ENCODE results near the gene GRAP. TPM values are rescaled to one million over a fixed set of nuclear protein-coding genes. Genes with fewer than 3 reads are reported as not detected.
"Not testable (repeated sequence)": the region's sequence is repeated elsewhere in the genome, so short reads cannot be mapped to it uniquely, and the experiment has no call there.

GRAP gene
- total RNA-seq, 1 experiment from 2014 or later: not detected

GRCh38 chr17:19029740-19030139 lies 17.0 kb downstream of the GRAP start:
- H3K4me1 Mint-ChIP-seq (ENCODE audit: low read depth, unreplicated experiment); intact Hi-C loops (cut with micrococcal nuclease; ENCODE audit: unreplicated experiment); H3K36me3 Mint-ChIP-seq (ENCODE audit: insufficient read depth, unreplicated experiment); H3K27ac Mint-ChIP-seq (ENCODE audit: unreplicated experiment); BruUV-seq (replicated peaks); H3K27me3 Mint-ChIP-seq (ENCODE audit: unreplicated experiment); H3K9me3 Mint-ChIP-seq (ENCODE audit: low read depth, unreplicated experiment); DNase-seq; CTCF ChIA-PET; H3K4me3 Mint-ChIP-seq (ENCODE audit: low read depth, unreplicated experiment): not testable (repeated sequence)

DNA sequence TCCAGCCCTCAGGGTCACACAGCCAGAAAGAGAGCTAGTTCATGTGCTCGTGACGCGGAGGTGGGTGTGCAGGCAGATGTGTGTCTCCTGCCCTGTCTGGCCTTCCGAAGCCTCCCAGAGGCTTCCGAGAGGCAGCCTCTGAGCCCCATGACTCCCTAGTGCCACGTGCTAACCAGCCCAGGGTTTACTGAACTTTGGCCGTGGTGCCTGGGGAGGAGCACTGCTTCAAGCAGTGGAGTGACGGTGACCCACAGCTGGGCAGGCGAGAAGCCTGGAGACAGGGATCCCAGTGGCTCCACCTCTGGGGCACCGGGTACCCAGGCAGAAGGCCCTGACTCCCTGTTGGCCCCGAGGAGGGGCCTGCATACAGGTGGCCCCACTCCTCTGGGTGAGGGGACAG lies 18.1 kb downstream of the GRAP start:
- CTCF ChIA-PET: not testable (repeated sequence)

DNA sequence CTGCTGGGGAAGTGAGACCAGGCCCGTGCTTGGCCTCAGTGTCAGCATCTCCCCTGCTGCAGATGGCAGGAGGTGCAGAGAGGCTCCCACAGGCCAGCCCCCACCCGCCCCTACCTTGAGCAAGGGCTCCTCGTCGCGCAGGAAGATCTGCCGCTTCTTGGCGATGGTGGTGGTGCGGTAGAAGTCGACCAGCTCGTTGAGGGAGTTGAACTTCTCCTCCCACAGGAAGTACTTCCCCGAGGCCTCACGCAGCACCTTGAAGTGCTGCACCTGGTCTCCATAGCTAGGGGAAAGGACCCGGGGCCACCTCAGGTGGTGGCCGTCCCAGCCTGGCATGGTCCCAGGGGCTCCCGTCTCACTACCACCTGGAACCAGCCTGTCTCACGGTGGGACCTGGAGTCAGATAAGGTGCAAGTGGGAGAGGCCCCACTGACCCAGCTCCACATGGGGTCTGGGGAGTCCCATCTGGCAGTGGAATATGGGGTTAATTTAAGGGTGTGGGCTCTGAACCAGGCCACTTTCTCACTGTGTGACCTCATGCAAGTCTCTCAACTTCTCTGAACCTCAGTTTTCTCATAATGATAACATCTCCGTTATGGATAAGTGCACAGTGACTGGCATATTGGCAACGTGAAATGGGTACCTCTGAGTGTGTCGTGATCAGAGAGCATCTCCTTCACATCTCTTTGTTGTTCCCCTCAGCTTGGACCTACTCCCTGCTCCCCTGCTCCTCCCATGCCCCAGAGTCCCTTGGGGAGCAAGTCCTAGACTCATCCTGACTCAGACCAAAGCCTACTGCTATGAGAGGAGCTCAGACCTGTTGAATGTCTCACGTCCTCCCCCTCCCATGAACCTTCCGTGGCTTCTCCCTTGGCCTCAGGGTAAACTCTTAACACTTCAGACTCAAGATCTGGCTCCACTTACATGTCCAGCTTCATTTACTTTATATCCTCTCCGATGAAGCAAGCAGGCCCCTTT lies 22.4 kb downstream of the GRAP start:
- CTCF ChIA-PET: no interaction called here
- no peaks in the 10 kb centered on the region for H3K4me1 Mint-ChIP-seq (ENCODE audit: low read depth, unreplicated experiment)
- no peaks in the 10 kb centered on the region for H3K9me3 Mint-ChIP-seq (ENCODE audit: low read depth, unreplicated experiment)
- no peak for DNase-seq
- H3K4me3 Mint-ChIP-seq (ENCODE audit: low read depth, unreplicated experiment): no peak overlapping the region
- no TSS peak for BruUV-seq (replicated peaks)
- H3K36me3 Mint-ChIP-seq (ENCODE audit: insufficient read depth, unreplicated experiment): no peaks in the 10 kb centered on the region
- no peaks in the 10 kb centered on the region for H3K27me3 Mint-ChIP-seq (ENCODE audit: unreplicated experiment)
- no peak for TF ChIP-seq CTCF (IDR thresholded peaks at IDR 0.05; ENCODE audit: unreplicated experiment)
- no peak overlapping the region for H3K27ac Mint-ChIP-seq (ENCODE audit: unreplicated experiment)
- intact Hi-C loops (cut with micrococcal nuclease; ENCODE audit: unreplicated experiment): no loop called here

More for the DNA sequence above, 18.1 kb downstream of the GRAP start:
- H3K36me3 Mint-ChIP-seq (ENCODE audit: insufficient read depth, unreplicated experiment); H3K9me3 Mint-ChIP-seq (ENCODE audit: low read depth, unreplicated experiment); H3K27ac Mint-ChIP-seq (ENCODE audit: unreplicated experiment); intact Hi-C loops (cut with micrococcal nuclease; ENCODE audit: unreplicated experiment); H3K27me3 Mint-ChIP-seq (ENCODE audit: unreplicated experiment); H3K4me1 Mint-ChIP-seq (ENCODE audit: low read depth, unreplicated experiment); BruUV-seq (replicated peaks); DNase-seq; H3K4me3 Mint-ChIP-seq (ENCODE audit: low read depth, unreplicated experiment): not testable (repeated sequence)

- Mint-ChIP-seq H3K9me3 (ENCODE audit: low read depth, unreplicated experiment) (no peaks in the 10 kb centered on the region), H3K36me3 (ENCODE audit: insufficient read depth, unreplicated experiment) (no peaks in the 10 kb centered on the region), H3K27ac (ENCODE audit: unreplicated experiment) (no peak overlapping the region), H3K27me3 (ENCODE audit: unreplicated experiment) (no peaks in the 10 kb centered on the region), H3K4me3 (ENCODE audit: low read depth, unreplicated experiment) (no peak overlapping the region), H3K4me1 (ENCODE audit: low read depth, unreplicated experiment) (no peaks in the 10 kb centered on the region)
- intact Hi-C loops (cut with micrococcal nuclease; ENCODE audit: unreplicated experiment): no loop called here
- CTCF ChIA-PET: no interaction called here
- BruUV-seq (replicated peaks): no TSS peak
- no peak for TF ChIP-seq CTCF (IDR thresholded peaks at IDR 0.05; ENCODE audit: unreplicated experiment)
- DNase-seq: no peak
Observed at GRCh38 chr17:19023209-19023999, 23.4 kb downstream of the GRAP start.

GRCh38 chr17:19022747-19023146 lies 24.0 kb downstream of the GRAP start:
- Mint-ChIP-seq H3K27me3 (ENCODE audit: unreplicated experiment) (no peaks in the 10 kb centered on the region), H3K27ac (ENCODE audit: unreplicated experiment) (no peak overlapping the region), H3K9me3 (ENCODE audit: low read depth, unreplicated experiment) (no peaks in the 10 kb centered on the region), H3K4me1 (ENCODE audit: low read depth, unreplicated experiment) (no peaks in the 10 kb centered on the region), H3K4me3 (ENCODE audit: low read depth, unreplicated experiment) (no peak overlapping the region), H3K36me3 (ENCODE audit: insufficient read depth, unreplicated experiment) (no peaks in the 10 kb centered on the region)
- TF ChIP-seq CTCF (IDR thresholded peaks at IDR 0.05; ENCODE audit: unreplicated experiment): no peak
- intact Hi-C loops (cut with micrococcal nuclease; ENCODE audit: unreplicated experiment): no loop called here
- CTCF ChIA-PET: no interaction called here
- no peak for DNase-seq
- BruUV-seq (replicated peaks): no TSS peak

Data from Calu3 (cell line).